Measurements from ENCODE around the gene ABCA7.
"Not testable (repeated sequence)": the region's sequence is repeated elsewhere in the genome, so short reads cannot be mapped to it uniquely, and the experiment has no call there.

The ABCA7 gene

GRCh38 chr19:1108291-1109031 is 68.6 kb downstream of the ABCA7 start:
- no peak for DNase-seq

- DNase-seq: no peak
Observed at GRCh38 chr19:1109032-1109551, 69.2 kb downstream of the ABCA7 start.

- no peak for DNase-seq
Observed at GRCh38 chr19:1109697-1110671, 70.1 kb downstream of the ABCA7 start.

- DNase-seq: no peak
Observed at GRCh38 chr19:1110809-1111640, 71.1 kb downstream of the ABCA7 start.

GRCh38 chr19:1111641-1112267 is 71.8 kb downstream of the ABCA7 start:
- DNase-seq: no peak

GRCh38 chr19:1112268-1113029 is 72.5 kb downstream of the ABCA7 start:
- no peak for DNase-seq

GRCh38 chr19:1113030-1113985 is 73.4 kb downstream of the ABCA7 start:
- peak; percentile 94 for DNase-seq

- DNase-seq: no peak
Observed at GRCh38 chr19:1113986-1114483, 74.1 kb downstream of the ABCA7 start.

- DNase-seq: not testable (repeated sequence)
Observed at GRCh38 chr19:1114728-1115127, 74.8 kb downstream of the ABCA7 start.

Data from NCI-H69 (cell line).